Activated naive CD8-positive, alpha-beta T cell treated with anti-CD3 and anti-CD28 coated beads, Interleukin-2, amount 10 ng/mL, durations not matched to agents 7 days and 5 days (primary cell): ENCODE data around the gene ADGRA1. TPM values are rescaled to one million over a fixed set of nuclear protein-coding genes. Genes with fewer than 3 reads are reported as not detected.
"Not testable (repeated sequence)": the region's sequence is repeated elsewhere in the genome, so short reads cannot be mapped to it uniquely, and the experiment has no call there.

Experiments used
- ATAC-seq: fragments of 150-1000 bp; cut with Tn5 transposase; one replicate; pipeline ENCODE4 v1.10.0; 2021; ENCODE audit warnings: low read depth, moderate library complexity
- POLR2A ChIA-PET: fragments of 350-600 bp; sonication (Branson Sonifier 250); formaldehyde crosslinking; loops from one replicate; lab custom pipeline; 2021; ENCODE audit warnings: antibody characterized with exemption; lab: Charles Lee
- DNase-seq: peaks from one replicate; pipeline ENCODE4 v3.0.0; 2021
- H3K27ac Mint-ChIP-seq: one replicate; pipeline ENCODE4 v1.8.0; 2022; ENCODE audit warnings: mild to moderate bottlenecking, mixed read lengths
- H3K27me3 Mint-ChIP-seq: one replicate; pipeline ENCODE4 v1.8.0; 2022; ENCODE audit warnings: mild to moderate bottlenecking, moderate library complexity, mixed read lengths
- H3K36me3 Mint-ChIP-seq: one replicate; pipeline ENCODE4 v1.8.0; 2021; ENCODE audit warnings: mild to moderate bottlenecking, mixed read lengths
- H3K4me1 Mint-ChIP-seq: one replicate; pipeline ENCODE4 v1.8.0; 2021; ENCODE audit warnings: mixed read lengths
- H3K4me3 Mint-ChIP-seq: one replicate; pipeline ENCODE4 v1.8.0; 2022; ENCODE audit warnings: mild to moderate bottlenecking, moderate library complexity, mixed read lengths
- H3K9me3 Mint-ChIP-seq: one replicate; pipeline ENCODE4 v1.8.0; 2021; ENCODE audit warnings: mixed read lengths
- total RNA-seq, 2 experiments: library from RNA; stranded (reverse); gene quantifications; one replicate each; pipeline ENCODE4 v1.2.3, GENCODE V29; 2021

Gene ADGRA1
- total RNA-seq, 2 experiments from 2014 or later = not detected

DNA sequence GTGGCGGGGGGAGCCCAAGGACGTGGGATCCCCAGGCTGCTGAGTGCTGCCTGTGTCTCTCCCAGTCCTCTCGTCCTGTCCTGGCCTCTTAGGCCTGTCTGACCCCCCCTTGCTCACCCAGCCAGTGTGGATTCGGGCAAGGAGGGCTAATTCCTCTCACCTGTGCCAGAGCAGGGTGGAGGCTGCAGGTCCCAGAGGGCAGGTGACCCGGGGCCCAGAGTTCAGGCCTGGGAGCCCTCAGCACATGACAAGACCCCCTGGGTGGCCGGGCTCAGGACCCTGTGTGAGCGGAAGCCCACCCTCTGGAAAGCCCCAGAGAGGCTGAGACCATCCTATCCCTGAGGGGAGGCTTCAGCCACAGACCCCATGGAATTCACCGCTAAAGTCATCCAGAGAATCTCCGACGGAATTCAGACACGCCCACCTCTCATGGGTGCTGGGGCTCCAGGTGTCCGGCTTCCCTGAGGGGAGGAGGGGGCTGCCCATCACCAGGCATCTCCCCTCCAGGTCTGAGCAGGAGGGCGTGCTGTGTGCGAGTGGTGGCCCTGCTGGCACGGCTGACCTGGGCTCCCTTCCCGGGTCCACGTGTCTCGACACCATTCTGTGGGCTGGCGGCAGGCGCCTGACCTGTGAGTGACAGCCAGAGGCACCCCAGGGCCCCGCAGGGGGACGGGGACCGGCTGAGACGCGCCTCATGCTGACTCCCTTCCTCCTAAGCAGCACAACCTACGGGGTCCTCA, 77.3 kb downstream of the ADGRA1 start:
- Mint-ChIP-seq H3K27ac (no peak overlapping the region), H3K27me3 (peaks cover 11% of the 10 kb centered on the region), H3K4me3 (no peak overlapping the region), H3K9me3 (no peaks in the 10 kb centered on the region), H3K36me3 (no peaks in the 10 kb centered on the region), H3K4me1 (no peaks in the 10 kb centered on the region)
- POLR2A ChIA-PET = no interaction called here
- DNase-seq = no peak
- ATAC-seq = no peak

DNA sequence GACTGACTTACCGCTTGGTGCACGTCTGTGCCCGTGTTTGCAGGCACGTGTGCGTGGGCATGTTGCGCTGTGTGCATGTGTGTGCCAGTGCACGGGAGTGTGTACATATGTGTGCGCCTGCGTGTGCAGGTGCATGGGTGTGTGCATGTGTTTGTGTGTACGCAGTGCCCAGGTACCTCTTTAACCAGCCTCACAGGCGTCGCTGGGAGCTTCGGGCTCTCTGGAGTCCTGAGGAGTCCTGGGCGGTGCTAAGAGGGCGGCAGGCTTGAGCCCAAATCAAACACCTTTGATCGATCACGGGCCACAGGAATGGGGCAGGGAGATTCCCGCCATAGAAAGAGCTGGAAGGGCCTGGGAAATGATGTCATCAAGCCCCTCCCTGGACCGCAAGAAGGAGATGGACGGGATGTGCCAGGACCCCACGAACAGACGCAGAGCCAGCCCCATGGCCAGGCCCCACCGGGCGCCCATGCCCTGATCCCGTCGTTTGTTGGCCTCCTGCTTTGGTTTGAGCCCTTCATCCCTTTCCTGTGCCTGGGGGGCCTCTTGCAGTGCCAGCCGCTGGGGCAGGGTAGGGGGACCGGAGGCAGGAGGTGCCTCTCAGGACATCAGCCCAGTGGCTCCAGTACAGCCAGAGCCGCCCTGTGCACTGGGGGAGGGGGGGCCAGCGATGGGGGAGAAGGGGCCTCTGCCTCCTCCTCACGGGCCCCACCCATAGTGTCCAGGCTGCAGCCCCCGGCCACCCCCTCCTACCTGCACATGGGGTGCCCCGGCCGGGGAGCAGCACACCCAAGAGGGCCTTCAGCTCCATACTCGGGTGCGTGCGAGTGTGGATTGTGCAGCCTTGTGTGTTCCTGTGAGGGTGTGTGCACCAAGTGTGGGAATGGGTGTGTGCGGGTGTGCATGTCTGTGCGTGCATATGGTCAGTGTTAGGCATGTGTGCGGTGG, 78.1 kb downstream of the ADGRA1 start:
- H3K36me3 Mint-ChIP-seq = no peaks in the 10 kb centered on the region
- DNase-seq = no peak
- POLR2A ChIA-PET = no interaction called here
- H3K27ac Mint-ChIP-seq = no peak overlapping the region
- no peak for ATAC-seq
- H3K27me3 Mint-ChIP-seq = peaks cover 11% of the 10 kb centered on the region
- no peaks in the 10 kb centered on the region for H3K4me1 Mint-ChIP-seq
- no peaks in the 10 kb centered on the region for H3K9me3 Mint-ChIP-seq
- H3K4me3 Mint-ChIP-seq = no peak overlapping the region

- ATAC-seq (no peak), DNase-seq (no peak)
- H3K36me3 Mint-ChIP-seq = no peaks in the 10 kb centered on the region
- no peak overlapping the region for H3K4me3 Mint-ChIP-seq
- POLR2A ChIA-PET = no interaction called here
- peaks cover 5% of the 10 kb centered on the region for H3K27me3 Mint-ChIP-seq
- H3K27ac Mint-ChIP-seq = no peak overlapping the region
- no peaks in the 10 kb centered on the region for H3K4me1 Mint-ChIP-seq
- no peaks in the 10 kb centered on the region for H3K9me3 Mint-ChIP-seq
Measured at GRCh38 chr10:133166504-133166827, 78.7 kb downstream of the ADGRA1 start.

DNA sequence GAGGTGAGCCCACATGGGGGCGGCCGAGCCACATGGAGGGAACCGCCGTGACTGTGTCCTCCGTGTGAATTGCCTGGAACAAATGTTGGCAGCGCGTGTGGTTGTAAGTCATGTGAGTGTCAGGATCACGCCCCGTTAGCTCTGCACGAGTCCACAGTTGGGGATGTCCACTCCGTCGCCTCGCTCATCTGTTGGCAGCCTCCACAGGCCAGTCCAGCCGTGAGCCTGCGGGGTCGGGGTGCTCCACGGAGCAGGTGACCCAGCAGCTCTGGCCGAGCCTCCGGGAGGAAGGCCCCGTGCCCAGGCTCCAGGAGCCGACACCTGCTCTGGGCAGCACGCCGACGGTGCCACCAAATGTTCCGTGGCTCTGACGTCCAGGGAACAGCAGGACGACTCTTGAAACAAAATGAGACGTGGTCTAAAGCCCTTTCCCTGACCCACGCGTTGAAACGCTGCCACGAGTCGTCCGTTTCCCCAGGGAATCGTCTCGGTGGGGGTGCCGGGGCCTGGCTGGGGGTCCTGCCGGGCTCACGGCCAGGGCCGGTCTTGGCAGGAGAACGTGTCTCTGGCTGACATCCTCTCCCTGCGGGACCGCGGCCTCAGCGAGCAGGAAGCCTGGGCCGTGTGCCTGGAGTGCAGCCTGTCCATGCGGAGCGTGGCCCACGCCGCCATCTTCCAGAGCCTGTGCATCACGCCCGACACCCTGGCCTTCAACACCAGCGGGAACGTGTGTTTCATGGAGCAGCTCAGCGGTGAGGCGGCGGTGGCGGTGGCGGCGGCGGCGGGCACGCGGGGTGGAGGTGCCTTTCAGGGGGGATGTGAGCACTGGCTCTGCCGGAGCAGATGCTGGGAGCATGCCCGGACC, 79.3 kb downstream of the ADGRA1 start:
- H3K27me3 Mint-ChIP-seq = peaks cover 6% of the 10 kb centered on the region
- no peaks in the 10 kb centered on the region for H3K4me1 Mint-ChIP-seq
- POLR2A ChIA-PET = no interaction called here
- ATAC-seq (no peak), DNase-seq (no peak)
- H3K9me3 Mint-ChIP-seq = no peaks in the 10 kb centered on the region
- H3K36me3 Mint-ChIP-seq = no peaks in the 10 kb centered on the region
- H3K4me3 Mint-ChIP-seq = no peak overlapping the region
- no peak overlapping the region for H3K27ac Mint-ChIP-seq

DNA sequence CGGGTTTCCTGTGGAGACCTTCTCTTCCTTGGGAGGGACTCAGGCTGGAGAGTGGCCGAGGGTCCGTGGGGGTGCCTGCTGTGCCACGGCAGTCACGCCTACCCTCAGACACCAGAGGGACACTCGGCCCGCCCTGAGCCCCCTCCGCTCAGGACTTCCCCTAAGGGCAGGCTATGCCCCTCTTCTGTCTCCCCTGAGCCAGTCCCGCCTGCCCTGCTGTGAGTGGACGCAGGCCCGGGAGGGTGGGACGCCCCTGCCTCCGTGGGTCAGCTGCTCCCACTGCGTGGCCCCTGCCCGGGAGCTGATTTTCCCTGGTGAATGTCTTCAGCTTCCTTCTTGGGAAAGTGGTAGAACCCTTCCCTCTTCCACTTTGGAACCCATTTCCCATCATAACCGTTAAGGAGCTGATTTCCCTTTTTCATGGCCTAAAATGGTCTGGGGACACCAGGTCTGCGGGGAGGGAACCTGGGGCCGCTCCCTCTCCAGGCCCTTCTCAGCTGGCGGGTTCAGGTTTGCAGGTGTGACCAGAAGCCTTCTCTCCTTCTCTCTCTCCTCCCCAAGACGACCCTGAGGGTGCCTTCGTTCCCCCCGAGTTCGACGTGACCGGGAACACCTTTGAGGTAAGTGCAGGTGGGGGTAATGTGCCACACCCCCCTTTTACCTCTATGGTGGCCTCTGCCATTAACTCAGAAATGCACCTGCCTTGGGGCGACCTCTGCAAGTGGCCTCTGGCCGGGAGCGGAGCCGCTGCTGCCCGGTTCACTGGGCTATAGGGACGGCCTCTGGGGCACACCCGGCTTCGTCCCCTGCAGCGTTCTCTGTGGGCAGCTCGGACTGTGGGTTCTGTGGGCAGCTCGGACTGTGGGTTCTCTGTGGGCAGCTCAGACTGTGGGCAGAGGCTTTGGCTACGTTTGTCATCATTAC, 80.2 kb downstream of the ADGRA1 start:
- DNase-seq (no peak), ATAC-seq (no peak)
- POLR2A ChIA-PET = no interaction called here
- no peaks in the 10 kb centered on the region for H3K9me3 Mint-ChIP-seq
- peaks cover 4% of the 10 kb centered on the region for H3K27me3 Mint-ChIP-seq
- no peak overlapping the region for H3K4me3 Mint-ChIP-seq
- H3K27ac Mint-ChIP-seq = no peak overlapping the region
- H3K4me1 Mint-ChIP-seq = no peaks in the 10 kb centered on the region
- H3K36me3 Mint-ChIP-seq = no peaks in the 10 kb centered on the region

- H3K27me3 Mint-ChIP-seq = peaks cover 4% of the 10 kb centered on the region
- POLR2A ChIA-PET = no interaction called here
- H3K36me3 Mint-ChIP-seq = no peaks in the 10 kb centered on the region
- H3K4me3 Mint-ChIP-seq = no peak overlapping the region
- ATAC-seq (no peak), DNase-seq (no peak)
- no peaks in the 10 kb centered on the region for H3K9me3 Mint-ChIP-seq
- no peak overlapping the region for H3K27ac Mint-ChIP-seq
- H3K4me1 Mint-ChIP-seq = no peaks in the 10 kb centered on the region
Measured at GRCh38 chr10:133168617-133169031, 80.9 kb downstream of the ADGRA1 start.

- Mint-ChIP-seq H3K27ac (no peak overlapping the region), H3K9me3 (no peaks in the 10 kb centered on the region), H3K4me1 (no peaks in the 10 kb centered on the region), H3K4me3 (no peak overlapping the region), H3K27me3 (peaks cover 4% of the 10 kb centered on the region), H3K36me3 (no peaks in the 10 kb centered on the region)
- no peak for DNase-seq
- POLR2A ChIA-PET = no interaction called here
- no peak for ATAC-seq
Measured at GRCh38 chr10:133169173-133169947, 81.6 kb downstream of the ADGRA1 start.

- H3K4me3 Mint-ChIP-seq = no peak overlapping the region
- DNase-seq = no peak
- peaks cover 4% of the 10 kb centered on the region for H3K27me3 Mint-ChIP-seq
- peaks cover 2% of the 10 kb centered on the region for H3K4me1 Mint-ChIP-seq
- no peak overlapping the region for H3K27ac Mint-ChIP-seq
- no peak for ATAC-seq
- peaks cover 5% of the 10 kb centered on the region for H3K9me3 Mint-ChIP-seq
- no peaks in the 10 kb centered on the region for H3K36me3 Mint-ChIP-seq
- POLR2A ChIA-PET = no interaction called here
Measured at GRCh38 chr10:133170092-133170491, 82.4 kb downstream of the ADGRA1 start.

DNA sequence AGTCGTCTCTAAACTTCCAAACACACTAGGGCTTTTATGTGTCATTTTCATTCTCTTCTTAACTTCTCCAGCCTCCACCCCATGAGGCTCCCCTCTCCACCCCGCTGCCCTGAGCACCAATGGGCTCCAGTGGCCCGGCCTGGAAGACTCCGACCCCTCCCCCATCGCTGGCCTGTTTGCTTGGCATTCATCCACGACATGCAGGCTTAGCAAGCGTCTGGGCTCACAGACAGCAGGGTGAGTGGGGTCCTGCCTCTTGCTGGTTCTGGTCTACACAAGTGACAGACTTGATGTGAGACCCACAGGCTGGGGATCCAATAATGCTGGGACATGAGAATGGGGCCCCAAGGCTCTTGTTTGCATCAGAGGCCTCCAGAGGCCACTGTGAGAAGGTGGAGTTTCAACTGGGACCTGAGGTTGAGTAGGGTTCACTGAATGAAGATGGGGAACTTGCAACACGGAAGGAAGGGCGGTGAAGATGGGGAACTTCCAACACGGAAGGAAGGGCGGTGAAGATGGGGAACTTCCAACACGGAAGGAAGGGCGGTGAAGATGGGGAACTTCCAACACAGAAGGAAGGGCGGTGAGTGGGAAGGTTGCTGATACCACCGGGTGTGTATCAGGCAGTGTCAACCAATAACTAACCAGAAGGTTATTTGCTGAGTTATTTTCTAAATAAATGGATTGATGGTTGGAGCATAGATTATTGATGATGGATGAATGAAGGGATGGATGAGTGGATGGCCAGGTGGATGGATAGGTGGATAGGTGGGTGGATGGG, 86.3 kb downstream of the ADGRA1 start:
- Mint-ChIP-seq H3K27ac (no peak overlapping the region), H3K4me1 (peaks cover 2% of the 10 kb centered on the region), H3K27me3 (peaks cover 4% of the 10 kb centered on the region), H3K4me3 (no peak overlapping the region), H3K9me3 (peaks cover 26% of the 10 kb centered on the region), H3K36me3 (no peaks in the 10 kb centered on the region)
- POLR2A ChIA-PET = no interaction called here
- DNase-seq = no peak
- no peak for ATAC-seq

DNA sequence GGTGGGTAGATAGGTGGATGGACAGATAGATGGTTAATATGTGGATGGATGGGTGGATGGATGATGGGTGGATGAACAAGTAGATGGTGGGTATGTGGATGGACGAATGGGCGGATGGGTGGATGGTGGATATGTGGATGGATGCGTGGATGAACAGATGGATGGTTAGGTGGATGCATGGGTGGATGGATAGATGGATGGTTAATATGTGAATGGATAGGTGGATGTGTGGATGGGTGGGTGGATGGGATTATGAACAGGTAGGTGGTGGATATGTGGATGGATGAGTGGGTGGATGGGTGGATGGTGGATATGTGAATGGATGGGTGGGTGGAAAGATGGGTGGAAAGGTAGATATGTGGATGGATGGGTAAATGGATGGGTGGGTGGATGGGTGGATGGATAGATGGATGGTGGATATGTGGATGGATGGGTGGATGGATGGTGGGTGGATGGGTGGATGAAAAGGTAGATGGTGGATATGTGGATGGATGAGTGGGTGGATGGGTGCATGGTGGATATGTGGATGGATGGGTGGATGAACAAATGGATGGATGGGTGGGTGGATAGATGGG, 87.1 kb downstream of the ADGRA1 start:
- no peak overlapping the region for H3K4me3 Mint-ChIP-seq
- POLR2A ChIA-PET = no interaction called here
- DNase-seq (no peak), ATAC-seq (no peak)
- H3K36me3 Mint-ChIP-seq = no peaks in the 10 kb centered on the region
- peaks cover 2% of the 10 kb centered on the region for H3K4me1 Mint-ChIP-seq
- H3K27ac Mint-ChIP-seq = no peak overlapping the region
- H3K9me3 Mint-ChIP-seq = peaks cover 26% of the 10 kb centered on the region
- peaks cover 4% of the 10 kb centered on the region for H3K27me3 Mint-ChIP-seq

GRCh38 chr10:133175624-133176023, 87.9 kb downstream of the ADGRA1 start:
- H3K36me3 Mint-ChIP-seq, H3K4me3 Mint-ChIP-seq, H3K27ac Mint-ChIP-seq, H3K27me3 Mint-ChIP-seq, POLR2A ChIA-PET, ATAC-seq, H3K4me1 Mint-ChIP-seq, DNase-seq: not testable (repeated sequence)
- peaks cover 26% of the 10 kb centered on the region for H3K9me3 Mint-ChIP-seq
